COR-L47 (cell line): ENCODE measurements around the gene ABHD12.

ENCODE experiments used
- DNase-seq: peaks from one replicate; lab custom pipeline; 2025; lab: John Stamatoyannopoulos, UW

The ABHD12 gene

GRCh38 chr20:25289886-25290597, 100.6 kb downstream of the ABHD12 start:
- DNase-seq = no peak

GRCh38 chr20:25288291-25289181, 102.1 kb downstream of the ABHD12 start:
- DNase-seq = no peak

- no peak for DNase-seq
These were observed 102.9 kb downstream of the ABHD12 start for GRCh38 chr20:25287631-25288290.

GRCh38 chr20:25286917-25287316, 103.7 kb downstream of the ABHD12 start:
- no peak for DNase-seq

GRCh38 chr20:25285856-25286798, 104.5 kb downstream of the ABHD12 start:
- no peak for DNase-seq

- DNase-seq = no peak
These were observed 105.5 kb downstream of the ABHD12 start for GRCh38 chr20:25285091-25285647.

GRCh38 chr20:25284131-25284601, 106.5 kb downstream of the ABHD12 start:
- no peak for DNase-seq

- DNase-seq = no peak
These were observed 107.2 kb downstream of the ABHD12 start for GRCh38 chr20:25283221-25283951.

- DNase-seq = no peak
These were observed 107.8 kb downstream of the ABHD12 start for GRCh38 chr20:25282796-25283195.

GRCh38 chr20:25282034-25282781, 108.4 kb downstream of the ABHD12 start:
- DNase-seq = no peak

- DNase-seq = peak; percentile 46
These were observed 109.1 kb downstream of the ABHD12 start for GRCh38 chr20:25281541-25281991.

- DNase-seq = no peak
These were observed 109.8 kb downstream of the ABHD12 start for GRCh38 chr20:25280574-25281535.

GRCh38 chr20:25280051-25280573, 110.5 kb downstream of the ABHD12 start:
- peak; percentile 94 for DNase-seq

GRCh38 chr20:25279403-25279802, 111.2 kb downstream of the ABHD12 start:
- DNase-seq = no peak

- DNase-seq = no peak
These were observed 111.8 kb downstream of the ABHD12 start for GRCh38 chr20:25278636-25279361.

- no peak for DNase-seq
These were observed 112.6 kb downstream of the ABHD12 start for GRCh38 chr20:25277941-25278521.
